ENCODE measurements around the gene VEZT. TPM values are rescaled to one million over a fixed set of nuclear protein-coding genes. Genes with fewer than 3 reads are reported as not detected.

Gene VEZT
- polyA plus RNA-seq, 1 donor from 2014 or later = 219 TPM

- TF ChIP-seq CTCF (IDR thresholded peaks at IDR 0.05; ENCODE audit: poor library complexity, severe bottlenecking) = peak; percentile 85
Measured at GRCh38 chr12:95336387-95337067, 118.9 kb downstream of the VEZT start (continued).

DNA sequence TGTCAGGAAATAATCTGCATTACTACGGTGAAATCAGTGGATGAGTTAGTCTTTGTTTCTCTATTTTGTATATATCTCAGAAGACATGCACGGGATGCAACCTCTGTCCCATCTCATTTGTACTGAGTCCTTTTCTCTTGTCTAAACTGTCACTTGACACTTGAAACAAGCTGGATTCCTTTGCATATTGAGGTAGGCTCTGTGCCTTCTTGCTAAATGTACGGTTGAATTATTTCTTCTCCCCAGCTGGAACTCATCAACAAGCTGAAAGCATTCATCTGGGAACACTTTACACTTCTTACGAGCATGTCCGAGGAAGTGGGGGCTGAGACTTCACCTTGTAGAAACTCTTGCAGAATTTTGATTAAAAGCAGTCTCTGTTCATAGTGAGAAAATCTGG, 119.5 kb downstream of the VEZT start:
- Histone ChIP-seq H3K36me3 (ENCODE audit: insufficient read depth, low read length) (no peaks in the 10 kb centered on the region), H3K9me2 (ENCODE audit: insufficient read depth, low read length) (no peaks in the 10 kb centered on the region), H4K20me1 (ENCODE audit: insufficient read depth) (no peaks in the 10 kb centered on the region), H3K27ac (ENCODE audit: low read length) (peak overlapping the region; percentile 79), H3F3A (ENCODE audit: insufficient read depth, low read length, poor library complexity, severe bottlenecking) (no peaks in the 10 kb centered on the region), H3K4me2 (ENCODE audit: low read length) (peak overlapping the region; percentile 13), H2AFZ (ENCODE audit: low read depth, low read length) (peak overlapping the region; percentile 41), H3K4me3 (ENCODE audit: low read length) (peak overlapping the region; percentile 29), H3K9me3 (ENCODE audit: low read length) (no peaks in the 10 kb centered on the region), H3K79me2 (replicated peaks; ENCODE audit: insufficient read depth, low read length) (no peaks in the 10 kb centered on the region), H3K9ac (ENCODE audit: low read length) (peak overlapping the region; percentile 58), H3K27me3 (ENCODE audit: insufficient read depth, low read depth, low read length) (no peaks in the 10 kb centered on the region)
- TF ChIP-seq CTCF (IDR thresholded peaks at IDR 0.05; ENCODE audit: poor library complexity, severe bottlenecking) (no peak), SMC3 (conservative IDR thresholded peaks at IDR 0.05; ENCODE audit: poor library complexity) (no peak), EP300 (conservative IDR thresholded peaks at IDR 0.05; ENCODE audit: poor library complexity, severe bottlenecking) (no peak), EZH2 (IDR thresholded peaks at IDR 0.05; ENCODE audit: borderline replicate concordance, insufficient read depth, low read length, poor library complexity, severe bottlenecking) (no peak), TAF1 (IDR thresholded peaks at IDR 0.05; ENCODE audit: low read depth) (no peak), RAD21 (conservative IDR thresholded peaks at IDR 0.05) (no peak), MXI1 (conservative IDR thresholded peaks at IDR 0.05; ENCODE audit: poor library complexity, severe bottlenecking) (no peak), REST (IDR thresholded peaks at IDR 0.05; ENCODE audit: borderline replicate concordance) (no peak), POLR2AphosphoS5 (IDR thresholded peaks at IDR 0.05) (no peak)
